Fibroblast of lung (primary cell): ENCODE results near the gene TMPRSS7.

Experiments used
- CTCF ChIP-seq, 2 donors: IDR thresholded peaks in 1 of 2; conservative IDR thresholded peaks in 1 of 2; 1 replicate in 1 of 2; 2 replicates in 1 of 2; pipeline ENCODE4 v1.5.1; 2011 to 2012; ENCODE audit warnings: low read length in 2 of 2, control low read depth in 1 of 2, inconsistent platforms in 1 of 2, low read depth in 1 of 2, mild to moderate bottlenecking in 1 of 2
- EZH2 ChIP-seq: IDR thresholded peaks from 2 replicates; pipeline ENCODE4 v1.5.1; 2012; ENCODE audit warnings: low read length, control low read depth, mild to moderate bottlenecking; ENCODE audit errors: missing control alignments

- TF ChIP-seq EZH2: no peak
- TF ChIP-seq CTCF (conservative IDR thresholded peaks at IDR 0.05 in 1 of 2, IDR thresholded peaks at IDR 0.05 in 1 of 2; ENCODE audit: low read depth in 1 of 2, low read length in 2 of 2): no peak
These were observed 58.1 kb downstream of the TMPRSS7 start for GRCh38 chr3:112092496-112093179.
